AG10803 (cell line): Measurements from ENCODE around the gene TMEM171.

Source experiments
- DNase-seq: peaks from one replicate; pipeline ENCODE4 v3.0.0; 2010; ENCODE audit warnings: low read depth
- H3K4me3 ChIP-seq: 2 replicates; pipeline ENCODE4 v1.5.1; 2011; ENCODE audit warnings: mild to moderate bottlenecking, low read length, control low read depth
- CTCF ChIP-seq: conservative IDR thresholded peaks from 2 replicates; pipeline ENCODE4 v1.5.1; 2011; ENCODE audit warnings: mild to moderate bottlenecking, low read length, control low read depth, inconsistent platforms

Gene TMEM171

GRCh38 chr5:73157414-73158303 lies 37.3 kb downstream of the TMEM171 start:
- DNase-seq, result no peak
- no peak for TF ChIP-seq CTCF
- H3K4me3 ChIP-seq, result no peak overlapping the region

GRCh38 chr5:73158313-73158712 lies 37.9 kb downstream of the TMEM171 start:
- no peak for TF ChIP-seq CTCF
- DNase-seq, result no peak
- H3K4me3 ChIP-seq, result no peak overlapping the region

- no peak overlapping the region for H3K4me3 ChIP-seq
- no peak for DNase-seq
- no peak for TF ChIP-seq CTCF
These were observed 39.9 kb downstream of the TMEM171 start for GRCh38 chr5:73160239-73160671.

- DNase-seq, result no peak
- no peak overlapping the region for H3K4me3 ChIP-seq
- peak; percentile 46 for TF ChIP-seq CTCF
These were observed 50.1 kb downstream of the TMEM171 start for GRCh38 chr5:73170522-73170921.

GRCh38 chr5:73171495-73171894 lies 51.1 kb downstream of the TMEM171 start:
- no peak for DNase-seq
- H3K4me3 ChIP-seq, result no peak overlapping the region
- TF ChIP-seq CTCF, result no peak

- no peak for DNase-seq
- no peak within 1 kb of the TSS for H3K4me3 ChIP-seq
- no peak for TF ChIP-seq CTCF
These were observed 52.6 kb downstream of the TMEM171 start, which contains the start of gene TMEM174 for GRCh38 chr5:73172951-73173350. TSS of gene TMEM174 (plus strand) at chr5:73173193. CDS start at chr5:73173244, 51 bp downstream.
